Measurements from ENCODE around the gene CNNM4.

Gene CNNM4

DNA sequence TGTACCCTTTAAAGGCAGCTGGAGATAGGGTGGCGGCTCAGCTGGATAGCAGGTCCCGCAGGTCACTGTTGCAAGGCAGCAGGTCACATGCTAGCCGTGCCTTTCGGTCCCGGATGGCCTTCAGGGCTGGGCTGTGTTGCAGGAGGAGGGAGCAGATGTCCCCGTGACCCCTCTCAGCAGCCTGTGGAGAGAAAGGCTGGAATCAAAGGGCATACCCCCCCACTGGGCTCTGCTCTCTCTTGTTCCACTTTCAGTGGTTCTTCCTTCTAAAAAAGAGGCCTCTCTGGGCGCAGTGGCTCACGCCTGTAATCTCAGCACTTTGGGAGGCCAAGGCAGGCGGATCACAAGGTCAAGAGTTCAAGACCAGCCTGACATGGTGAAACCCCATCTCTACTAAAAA lies 87.6 kb downstream of the CNNM4 start:
- in situ Hi-C loops (cut with HindIII; ENCODE audit: low sequenced_read_pairs) = no loop called here

DNA sequence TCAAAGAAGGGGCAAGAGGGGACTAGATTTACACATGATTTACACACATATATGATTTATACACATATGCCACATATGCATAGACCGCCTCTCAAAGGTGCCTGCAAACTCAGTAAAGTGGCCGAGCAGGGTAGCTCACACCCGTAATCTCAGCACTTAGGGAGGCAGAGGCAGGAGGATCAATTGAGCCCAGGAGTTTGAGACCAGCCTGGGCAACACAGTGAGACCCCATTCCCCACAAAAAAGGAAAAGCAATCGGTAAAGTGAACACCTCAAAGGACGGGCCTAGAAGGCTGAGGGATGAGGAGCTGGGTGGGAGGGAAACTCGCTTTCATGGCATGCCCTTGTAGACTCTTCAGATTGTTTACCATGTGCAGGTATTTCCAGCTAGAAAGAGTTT lies 92.0 kb downstream of the CNNM4 start:
- in situ Hi-C loops (cut with HindIII; ENCODE audit: low sequenced_read_pairs) = no loop called here

- in situ Hi-C loops (cut with HindIII; ENCODE audit: low sequenced_read_pairs) = no loop called here
These were observed 92.6 kb downstream of the CNNM4 start for GRCh38 chr2:96853321-96853720.

DNA sequence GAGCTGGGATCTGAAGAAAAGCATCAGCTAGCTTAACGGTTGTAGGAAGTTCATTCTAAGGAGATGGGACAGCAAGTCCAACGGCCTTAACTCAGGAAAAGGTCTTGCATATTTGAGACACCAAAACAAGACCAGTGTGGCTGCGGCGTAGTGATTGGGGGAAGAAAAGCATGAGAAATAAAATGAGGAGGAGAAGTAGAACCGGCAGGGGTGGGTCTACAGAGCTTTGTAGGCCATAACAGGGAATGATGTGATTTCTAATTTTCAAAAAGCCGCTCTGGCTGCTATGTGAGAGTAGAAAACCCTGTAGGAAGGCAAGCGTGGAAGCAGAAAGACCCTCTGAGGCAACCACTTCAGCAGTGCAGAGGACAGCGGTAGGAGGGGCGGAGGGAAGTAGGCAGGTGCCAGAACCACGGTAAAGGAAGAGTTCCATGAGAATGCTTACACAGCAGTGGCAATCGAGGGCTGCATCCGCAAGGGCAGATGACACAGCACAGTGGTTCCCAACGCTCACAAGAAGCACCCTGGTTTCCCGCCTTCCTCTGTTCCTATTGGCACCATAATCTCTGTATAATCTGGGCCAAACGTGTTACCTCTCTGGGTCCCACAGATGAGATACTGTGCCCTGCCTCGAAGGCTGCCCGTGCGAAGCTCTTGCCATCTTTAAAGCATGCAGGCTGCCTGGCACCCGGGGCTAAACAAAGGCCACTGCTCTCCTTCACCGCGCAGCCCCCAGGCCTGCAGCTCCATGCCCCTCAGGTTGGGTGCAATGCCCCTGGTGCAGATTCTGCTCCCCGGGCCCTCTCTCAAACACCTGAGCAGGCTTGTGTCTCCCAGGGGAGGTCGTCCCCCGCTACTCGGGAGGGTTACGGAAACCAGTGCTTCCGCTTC lies 96.3 kb downstream of the CNNM4 start:
- in situ Hi-C loops (cut with HindIII; ENCODE audit: low sequenced_read_pairs) = no loop called here

DNA sequence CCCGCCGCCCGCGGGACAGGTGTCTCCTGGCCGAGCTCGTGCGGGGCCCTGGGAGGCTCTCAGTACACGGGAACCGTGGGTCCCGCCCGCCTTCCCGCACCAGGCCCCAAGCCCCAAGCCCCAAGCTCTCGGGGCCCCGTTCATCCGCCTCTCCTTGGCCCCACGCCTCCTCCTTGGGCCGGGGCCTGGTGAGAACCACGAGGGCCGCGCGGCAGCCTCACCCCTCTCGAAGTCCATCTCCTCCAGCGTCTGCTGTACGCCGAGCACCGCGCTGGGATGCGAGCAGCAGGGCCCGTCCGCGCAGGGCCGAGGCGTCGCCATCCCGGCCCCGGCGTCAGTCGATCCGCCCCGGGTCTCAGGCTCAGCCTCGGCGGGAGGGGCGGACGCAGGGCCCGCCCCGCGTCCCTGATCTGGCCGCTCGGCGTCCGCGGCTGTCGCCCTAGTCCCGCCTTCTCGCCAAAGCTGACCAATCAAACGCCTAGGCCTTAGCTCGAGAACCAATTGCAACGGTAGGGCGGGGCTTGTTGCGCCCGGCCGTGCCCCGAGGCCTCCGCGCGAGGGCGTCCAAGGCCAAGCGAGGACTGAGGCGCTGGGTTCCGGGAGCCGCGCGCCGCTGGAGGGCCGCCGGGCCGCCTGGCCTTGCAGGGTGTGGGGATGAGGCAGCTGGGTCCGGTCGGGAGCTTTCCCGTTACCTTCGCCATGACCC lies 97.1 kb downstream of the CNNM4 start, which contains the start of gene ANKRD39:
ANKRD39 (minus strand) TSS at position 350 of the 706 bp plus-strand sequence; CDS start at position 321, 29 bp downstream.
- in situ Hi-C loops (cut with HindIII; ENCODE audit: low sequenced_read_pairs) = no loop called here

- in situ Hi-C loops (cut with HindIII; ENCODE audit: low sequenced_read_pairs) = no loop called here
These were observed 98.5 kb downstream of the CNNM4 start for GRCh38 chr2:96859099-96859649.

DNA sequence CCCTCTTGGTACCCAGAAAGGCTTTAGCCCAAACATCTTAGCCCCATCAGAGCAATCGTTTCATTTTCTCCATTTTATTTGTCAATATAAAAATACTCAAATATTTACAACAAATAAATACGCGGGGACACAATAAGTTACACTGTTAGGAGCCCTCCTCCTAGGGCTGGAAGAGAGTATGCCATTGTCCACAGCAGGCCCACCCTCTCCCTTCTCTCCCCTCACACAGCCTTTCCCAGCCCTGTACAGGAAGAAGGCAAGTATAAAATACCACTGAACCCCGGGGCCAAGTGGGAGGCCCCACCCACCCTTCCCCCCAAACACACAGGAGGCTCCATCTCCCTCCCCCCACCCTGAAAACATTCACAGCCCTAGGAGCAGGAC lies 99.0 kb downstream of the CNNM4 start:
- in situ Hi-C loops (cut with HindIII; ENCODE audit: low sequenced_read_pairs) = no loop called here

DNA sequence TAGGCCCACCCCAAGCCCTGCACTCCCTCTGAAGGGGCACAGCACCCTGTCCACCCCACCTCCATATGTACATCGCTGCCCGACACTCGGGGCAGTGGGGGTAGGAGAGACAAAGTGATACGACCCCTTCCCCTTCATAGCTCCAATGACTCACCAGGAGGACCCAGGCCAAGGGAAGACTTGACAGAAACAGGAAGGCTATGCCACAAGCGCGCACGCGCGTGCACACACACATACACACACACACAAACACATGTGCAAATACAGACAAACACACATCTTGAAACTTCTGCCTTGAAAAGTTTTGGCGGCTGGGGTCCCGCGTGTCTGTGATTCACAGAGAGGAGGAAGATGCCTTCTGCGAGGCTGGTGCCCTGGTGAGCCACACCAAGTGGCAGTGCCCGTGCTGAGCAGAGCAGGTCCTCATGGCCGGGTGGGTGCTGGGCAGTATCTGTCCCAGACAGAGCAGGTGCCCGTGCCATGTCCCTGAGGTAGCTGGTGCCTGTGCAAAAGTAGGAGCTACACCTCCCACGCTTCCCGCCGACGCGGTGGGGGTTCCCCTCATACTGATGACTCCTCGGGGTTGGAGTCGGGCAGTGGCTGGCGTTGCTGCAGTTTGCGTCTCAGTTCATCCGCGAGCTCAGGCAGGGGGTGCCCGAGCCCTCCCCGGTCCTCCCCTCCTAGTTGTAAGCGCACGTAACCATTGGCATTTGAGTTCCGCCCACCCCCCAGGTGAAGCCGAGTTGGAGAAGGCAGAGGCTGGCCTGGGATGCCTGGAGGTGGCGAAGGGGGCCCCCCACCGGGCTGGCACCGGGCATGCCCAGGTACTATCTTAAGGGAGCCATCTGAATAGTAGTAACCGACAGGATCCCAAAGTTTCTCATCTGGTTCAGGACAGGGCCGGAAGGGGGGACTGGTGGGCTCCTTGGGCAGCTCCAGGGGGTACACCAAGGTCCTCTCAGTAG lies 99.6 kb downstream of the CNNM4 start:
- in situ Hi-C loops (cut with HindIII; ENCODE audit: low sequenced_read_pairs) = no loop called here

- in situ Hi-C loops (cut with HindIII; ENCODE audit: low sequenced_read_pairs) = no loop called here
These were observed 100.4 kb downstream of the CNNM4 start for GRCh38 chr2:96861074-96861473.
